HG03521 (cell line): Measurements from ENCODE around the gene INHBE.
A peak's percentile ranks its signal among the peaks of the same experiment; 100 is the strongest.

Experiments used
- ATAC-seq: cut with Tn5 transposase; IDR thresholded peaks from one replicate; pipeline ENCODE4 v1.9.1; 2021; ENCODE audit warnings: mild to moderate bottlenecking, moderate library complexity; ENCODE audit not compliant: unreplicated experiment

INHBE gene

DNA sequence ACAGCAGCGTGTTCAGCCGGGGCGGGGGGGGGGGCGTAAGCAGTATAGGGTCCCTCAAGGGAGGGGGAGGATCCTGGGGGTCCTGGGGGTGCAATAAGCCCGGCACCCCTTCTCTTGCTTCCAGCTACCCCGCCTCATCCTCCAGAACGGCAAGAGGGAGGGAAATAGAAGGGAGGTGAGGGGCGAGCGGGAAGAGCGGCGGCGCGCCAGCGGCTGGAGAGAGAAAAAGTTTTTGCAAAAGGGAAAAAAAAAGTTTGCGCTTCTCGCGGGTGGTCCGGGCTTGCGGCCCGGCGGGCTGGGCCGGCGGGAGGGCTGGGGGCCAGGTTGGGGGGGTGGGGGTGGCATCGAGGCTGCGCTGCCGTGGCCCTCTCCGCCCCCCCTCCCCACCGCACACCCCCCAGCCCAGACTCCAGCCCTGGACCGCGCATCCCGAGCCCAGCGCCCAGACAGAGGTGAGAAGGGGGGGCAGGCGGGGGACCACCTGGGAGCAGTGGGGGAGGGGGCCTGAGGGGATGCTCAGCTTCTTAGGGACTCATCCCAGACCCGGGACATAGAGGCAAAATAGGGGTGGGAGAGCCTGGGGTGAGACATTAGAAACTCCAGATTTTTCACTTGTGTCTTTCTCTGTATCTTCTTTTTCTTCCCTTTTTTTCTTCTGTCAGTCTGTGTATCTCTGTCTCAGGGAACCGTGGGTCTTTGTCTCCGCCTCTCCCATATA lies 4.8 kb downstream of the INHBE start, which contains the start of gene GLI1:
Gene GLI1 (plus strand): TSS at position 36 of the 718 bp plus-strand sequence. CDS start 3,907 bp downstream, outside the sequence.
- ATAC-seq = no peak

DNA sequence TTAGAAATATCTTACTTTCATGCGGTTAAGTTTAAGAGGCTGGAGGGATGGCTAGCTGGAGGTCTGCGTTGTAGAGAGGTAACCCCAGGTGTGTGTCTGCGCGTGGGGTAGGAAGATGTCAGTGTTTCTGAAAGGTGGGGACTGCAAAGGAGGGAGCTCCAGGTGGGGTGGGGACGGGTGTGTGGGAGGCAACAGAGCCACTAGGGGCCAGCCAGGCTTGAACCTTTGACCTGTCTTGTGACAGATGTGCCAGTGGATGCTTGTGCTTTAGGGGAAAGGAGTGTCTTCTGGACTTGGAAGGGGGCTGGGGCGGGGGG lies 5.3 kb downstream of the INHBE start:
- no peak for ATAC-seq

DNA sequence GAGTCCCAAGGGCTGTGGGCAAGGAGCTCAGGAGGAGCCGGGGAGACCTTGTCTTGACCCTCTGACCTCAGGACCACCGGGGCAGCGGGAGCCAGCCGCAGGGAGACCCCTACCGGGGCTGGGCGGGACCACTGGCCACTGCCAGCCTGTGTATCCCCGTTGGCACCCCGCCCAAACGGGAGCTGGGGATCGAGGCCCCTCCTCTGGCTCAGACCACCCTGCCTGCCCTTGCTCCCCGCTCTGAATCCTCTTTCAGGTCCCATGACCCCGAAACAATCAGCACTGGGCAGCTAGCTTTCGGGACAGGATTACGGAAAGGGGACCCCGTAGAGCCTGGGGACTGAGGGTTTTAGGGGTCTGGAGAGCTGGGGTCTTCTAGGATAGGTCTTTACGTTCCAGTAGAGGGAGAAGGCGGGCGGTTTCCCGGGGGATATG lies 5.8 kb downstream of the INHBE start:
- no peak for ATAC-seq

DNA sequence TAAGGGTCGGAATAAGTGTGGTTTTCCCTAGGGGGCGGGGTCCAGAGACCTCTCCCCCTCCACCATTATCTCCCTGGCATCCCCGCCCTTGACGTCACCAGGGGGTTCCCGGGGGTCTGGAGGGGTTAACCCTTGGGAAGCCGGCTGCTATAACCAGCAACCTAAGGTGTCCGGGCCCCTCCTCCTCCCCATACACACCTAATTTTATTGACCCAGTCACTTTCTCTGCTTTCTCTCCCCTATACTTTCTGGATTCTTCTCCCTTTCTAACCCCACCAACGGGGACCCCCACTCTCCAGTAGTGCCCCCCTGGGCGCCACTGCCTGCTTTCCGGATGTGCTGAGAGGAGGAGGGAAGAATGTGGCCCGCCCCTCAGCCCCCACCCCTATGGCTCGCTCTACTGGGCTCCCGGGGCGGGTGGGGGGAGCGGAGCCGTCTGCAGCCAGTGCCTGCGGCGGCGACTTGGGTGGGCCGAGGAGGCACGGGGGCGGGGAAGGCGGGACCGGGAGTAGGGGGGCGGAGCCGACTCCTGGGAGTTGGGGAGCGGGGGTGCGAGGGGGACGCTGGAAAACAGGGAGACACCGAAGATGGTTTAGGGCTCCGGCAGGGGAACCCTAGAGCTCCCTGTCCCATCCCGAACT lies 6.3 kb downstream of the INHBE start:
- ATAC-seq = no peak

DNA sequence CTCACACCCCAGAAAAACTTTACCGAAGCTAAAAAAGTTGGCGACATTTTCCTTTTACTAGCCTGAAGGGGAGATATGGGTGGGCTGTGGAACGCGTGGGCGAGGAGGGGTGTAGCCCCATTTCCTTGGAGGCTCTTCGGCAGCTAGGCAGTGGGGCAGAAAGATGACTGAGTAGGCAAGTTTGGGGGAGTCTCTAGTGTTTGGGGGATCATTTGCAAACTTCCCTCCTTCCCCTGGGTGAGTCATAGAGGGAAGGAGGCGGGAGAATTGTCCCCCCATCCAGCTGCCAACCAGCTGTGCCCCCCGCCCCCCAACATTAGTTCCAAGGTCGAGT lies 6.8 kb downstream of the INHBE start:
- no peak for ATAC-seq

DNA sequence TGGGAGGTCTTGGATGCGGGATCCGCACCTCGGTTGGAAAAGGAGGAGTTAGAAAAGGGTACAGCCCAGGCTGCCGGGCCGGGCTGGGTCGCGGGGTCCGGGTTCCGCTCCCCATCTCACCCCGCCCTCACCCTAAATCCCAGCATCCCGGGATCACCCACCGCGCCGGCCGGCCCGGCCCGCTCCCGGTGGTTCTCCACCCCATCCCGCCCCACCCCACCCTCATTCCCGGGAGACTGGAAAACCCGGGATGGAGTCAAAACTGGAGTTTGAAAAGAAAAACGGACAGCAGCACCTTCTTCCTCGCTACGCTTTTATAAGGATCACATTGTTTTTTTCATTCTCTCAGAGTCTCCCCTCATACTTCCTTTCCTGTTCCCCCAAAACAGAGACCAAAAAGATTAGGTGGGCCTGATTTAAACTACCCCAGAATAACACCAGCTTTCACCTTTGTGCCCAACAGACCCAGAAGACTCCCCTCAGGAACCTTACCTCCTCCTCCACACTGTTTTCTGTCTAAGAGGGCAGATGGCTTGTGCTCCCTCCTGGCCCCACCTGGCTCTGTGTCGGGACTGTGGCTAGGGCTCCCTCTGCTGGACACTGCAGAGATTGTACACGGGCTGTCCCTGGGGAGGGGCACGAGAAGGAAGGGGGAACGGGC lies 7.3 kb downstream of the INHBE start:
- peak; percentile 64 for ATAC-seq

DNA sequence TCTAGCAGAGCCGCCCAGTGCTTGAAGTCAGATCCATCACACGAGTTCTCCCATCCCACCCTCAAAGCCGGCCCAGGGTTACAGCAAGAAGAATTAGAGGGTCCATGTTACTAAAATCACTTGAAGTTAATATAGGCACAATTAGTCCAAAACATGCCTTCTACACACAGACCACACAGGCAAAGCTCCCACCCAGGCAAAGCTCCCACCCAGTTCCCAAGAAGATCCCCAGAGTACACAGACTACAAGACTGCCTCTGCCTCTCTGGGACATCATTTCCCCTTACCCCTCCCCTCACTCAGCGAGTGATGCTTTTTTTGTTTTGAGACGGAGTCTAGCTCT lies 7.8 kb downstream of the INHBE start:
- ATAC-seq = no peak

DNA sequence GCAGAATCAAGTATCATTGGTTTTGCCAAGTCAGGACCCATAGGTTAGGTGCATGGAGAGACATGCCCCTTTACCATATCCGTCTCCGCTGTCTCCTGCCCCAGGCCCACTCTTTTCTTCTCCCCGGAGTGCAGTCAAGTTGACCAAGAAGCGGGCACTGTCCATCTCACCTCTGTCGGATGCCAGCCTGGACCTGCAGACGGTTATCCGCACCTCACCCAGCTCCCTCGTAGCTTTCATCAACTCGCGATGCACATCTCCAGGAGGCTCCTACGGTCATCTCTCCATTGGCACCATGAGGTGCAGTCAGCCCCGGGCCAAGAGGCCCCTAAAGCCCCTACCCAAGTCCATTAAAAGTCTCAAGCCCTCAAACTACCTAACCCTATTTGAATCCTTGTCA lies 9.5 kb downstream of the INHBE start:
- no peak for ATAC-seq

- ATAC-seq = no peak
Measured at GRCh38 chr12:57465030-57465746, 10.1 kb downstream of the INHBE start.

DNA sequence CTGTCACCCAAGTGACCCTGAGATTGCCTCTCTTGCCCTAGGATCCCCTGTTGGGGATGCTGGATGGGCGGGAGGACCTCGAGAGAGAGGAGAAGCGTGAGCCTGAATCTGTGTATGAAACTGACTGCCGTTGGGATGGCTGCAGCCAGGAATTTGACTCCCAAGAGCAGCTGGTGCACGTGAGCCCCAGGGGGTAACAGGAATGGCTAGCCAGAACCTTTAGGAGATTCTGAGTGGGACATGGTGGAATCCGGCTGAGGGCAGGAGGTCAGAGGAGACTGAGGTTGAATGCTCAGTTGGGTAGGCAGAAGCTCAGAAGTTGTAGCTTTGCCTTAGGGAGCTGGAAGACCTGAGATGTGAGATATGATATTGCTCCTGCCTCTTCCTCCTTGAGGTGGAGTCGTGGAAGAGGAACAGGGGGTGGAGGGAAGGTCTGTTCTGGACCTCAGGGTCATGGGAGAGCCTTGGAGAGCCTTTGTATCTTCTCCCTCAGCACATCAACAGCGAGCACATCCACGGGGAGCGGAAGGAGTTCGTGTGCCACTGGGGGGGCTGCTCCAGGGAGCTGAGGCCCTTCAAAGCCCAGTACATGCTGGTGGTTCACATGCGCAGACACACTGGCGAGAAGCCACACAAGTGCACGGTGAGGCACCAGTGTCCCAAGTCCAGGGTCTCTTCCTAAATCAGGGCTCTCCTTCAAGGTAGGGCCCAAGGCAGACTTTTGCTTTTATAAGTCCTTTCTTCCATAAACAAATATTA lies 10.8 kb downstream of the INHBE start:
- no peak for ATAC-seq

DNA sequence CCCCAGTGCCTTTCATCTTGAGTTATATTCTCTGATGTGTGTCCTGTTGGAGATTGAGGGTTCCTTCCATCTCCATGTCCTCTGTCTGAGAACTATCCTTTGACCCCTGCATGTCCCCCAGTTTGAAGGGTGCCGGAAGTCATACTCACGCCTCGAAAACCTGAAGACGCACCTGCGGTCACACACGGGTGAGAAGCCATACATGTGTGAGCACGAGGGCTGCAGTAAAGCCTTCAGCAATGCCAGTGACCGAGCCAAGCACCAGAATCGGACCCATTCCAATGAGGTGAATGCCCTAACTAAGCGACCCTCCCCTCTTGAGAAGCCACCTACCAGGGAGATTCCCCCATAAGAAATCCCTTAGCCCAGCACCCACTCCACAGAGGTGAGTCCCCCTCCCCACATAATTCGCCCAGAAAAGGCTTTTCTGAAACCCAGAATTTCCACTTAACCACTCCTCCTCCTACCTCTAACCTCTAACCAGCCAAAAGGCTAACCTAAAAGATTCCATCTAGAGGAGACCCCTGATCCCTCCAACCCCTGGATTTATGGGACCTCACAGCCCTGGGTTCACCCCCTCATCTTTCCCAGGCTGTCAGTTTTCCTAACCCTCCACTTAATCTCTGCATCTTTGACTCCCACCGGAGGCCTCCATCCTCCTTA lies 12.2 kb downstream of the INHBE start:
- ATAC-seq = no peak

DNA sequence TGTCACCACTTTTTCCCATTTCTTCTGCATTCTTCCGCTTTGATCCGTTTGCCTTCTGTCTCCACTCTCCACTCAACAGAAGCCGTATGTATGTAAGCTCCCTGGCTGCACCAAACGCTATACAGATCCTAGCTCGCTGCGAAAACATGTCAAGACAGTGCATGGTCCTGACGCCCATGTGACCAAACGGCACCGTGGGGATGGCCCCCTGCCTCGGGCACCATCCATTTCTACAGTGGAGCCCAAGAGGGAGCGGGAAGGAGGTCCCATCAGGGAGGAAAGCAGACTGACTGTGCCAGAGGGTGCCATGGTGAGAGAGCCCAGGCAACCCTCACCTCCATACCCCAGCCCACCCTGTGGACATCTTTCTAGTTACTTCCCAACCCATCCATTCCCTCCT lies 12.8 kb downstream of the INHBE start:
- ATAC-seq = no peak

GRCh38 chr12:57469296-57470164 lies 14.4 kb downstream of the INHBE start:
- no peak for ATAC-seq

- no peak for ATAC-seq
Measured at GRCh38 chr12:57470286-57470969, 15.3 kb downstream of the INHBE start.

DNA sequence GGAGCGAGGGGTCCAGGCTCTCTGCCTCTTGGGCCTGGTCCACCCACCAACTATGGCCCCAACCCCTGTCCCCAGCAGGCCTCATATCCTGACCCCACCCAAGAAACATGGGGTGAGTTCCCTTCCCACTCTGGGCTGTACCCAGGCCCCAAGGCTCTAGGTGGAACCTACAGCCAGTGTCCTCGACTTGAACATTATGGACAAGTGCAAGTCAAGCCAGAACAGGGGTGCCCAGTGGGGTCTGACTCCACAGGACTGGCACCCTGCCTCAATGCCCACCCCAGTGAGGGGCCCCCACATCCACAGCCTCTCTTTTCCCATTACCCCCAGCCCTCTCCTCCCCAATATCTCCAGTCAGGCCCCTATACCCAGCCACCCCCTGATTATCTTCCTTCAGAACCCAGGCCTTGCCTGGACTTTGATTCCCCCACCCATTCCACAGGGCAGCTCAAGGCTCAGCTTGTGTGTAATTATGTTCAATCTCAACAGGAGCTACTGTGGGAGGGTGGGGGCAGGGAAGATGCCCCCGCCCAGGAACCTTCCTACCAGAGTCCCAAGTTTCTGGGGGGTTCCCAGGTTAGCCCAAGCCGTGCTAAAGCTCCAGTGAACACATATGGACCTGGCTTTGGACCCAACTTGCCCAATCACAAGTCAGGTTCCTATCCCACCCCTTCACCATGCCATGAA lies 16.0 kb downstream of the INHBE start:
- no peak for ATAC-seq

DNA sequence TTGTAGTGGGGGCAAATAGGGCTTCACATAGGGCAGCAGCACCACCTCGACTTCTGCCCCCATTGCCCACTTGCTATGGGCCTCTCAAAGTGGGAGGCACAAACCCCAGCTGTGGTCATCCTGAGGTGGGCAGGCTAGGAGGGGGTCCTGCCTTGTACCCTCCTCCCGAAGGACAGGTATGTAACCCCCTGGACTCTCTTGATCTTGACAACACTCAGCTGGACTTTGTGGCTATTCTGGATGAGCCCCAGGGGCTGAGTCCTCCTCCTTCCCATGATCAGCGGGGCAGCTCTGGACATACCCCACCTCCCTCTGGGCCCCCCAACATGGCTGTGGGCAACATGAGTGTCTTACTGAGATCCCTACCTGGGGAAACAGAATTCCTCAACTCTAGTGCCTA lies 16.6 kb downstream of the INHBE start:
- no peak for ATAC-seq

- ATAC-seq = no peak
Measured at GRCh38 chr12:57472391-57472790, 17.3 kb downstream of the INHBE start.

- ATAC-seq = no peak
Measured at GRCh38 chr12:57473392-57473791, 18.3 kb downstream of the INHBE start.
